Peyer's patch (tissue), 4 donors: ENCODE data around the gene NAPG.

Experiments used
- CTCF ChIP-seq, 6 experiments: fragments of 450-650 bp in 4 of 6; fragments of 200-600 bp in 2 of 6; sonication (generic) in 1 of 6; IDR thresholded peaks; one replicate each; pipeline ENCODE4 v1.5.1; 2017 to 2019; ENCODE audit warnings: antibody characterized with exemption in 6 of 6, mild to moderate bottlenecking in 3 of 6, moderate library complexity in 1 of 6
- POLR2A ChIP-seq, 2 donors: fragments of 450-650 bp; IDR thresholded peaks; one replicate each; pipeline ENCODE4 v1.5.1; 2017; ENCODE audit warnings: antibody characterized with exemption in 2 of 2, mild to moderate bottlenecking in 2 of 2, moderate library complexity in 2 of 2

GRCh38 chr18:10590412-10590811 is 64.6 kb downstream of the NAPG start:
- TF ChIP-seq CTCF (IDR thresholded peaks at IDR 0.05): no peak
- no peak for TF ChIP-seq POLR2A (IDR thresholded peaks at IDR 0.05)
